Adrenal gland (tissue), 12 donors: Measurements from ENCODE around the gene MAGEB3. TPM values are rescaled to one million over a fixed set of nuclear protein-coding genes. Genes with fewer than 3 reads are reported as not detected.

Experiments
- DNase-seq, 7 donors: peaks; one replicate each; pipeline ENCODE4 v3.0.0-alpha.2; 2019 to 2020
- H3K27ac ChIP-seq, 5 donors: fragments of 200-600 bp; sonication (generic) in 4 of 5; 1 replicate in 3 of 5; 2 replicates in 2 of 5; pipeline versions ENCODE4 v1.5.1 to v1.8.0; 2016 to 2020; ENCODE audit warnings: mild to moderate bottlenecking in 1 of 5
- H3K27me3 ChIP-seq: fragments of 200-600 bp; 2 replicates; pipeline ENCODE4 v1.8.0; 2021
- H3K36me3 ChIP-seq, 2 donors: fragments of 200-600 bp; replicated peaks in 1 of 2; 1 replicate in 1 of 2; 2 replicates in 1 of 2; pipeline versions ENCODE4 v1.5.1 to v1.8.0; 2018 to 2022
- H3K4me1 ChIP-seq, 2 donors: fragments of 200-600 bp; replicated peaks in 1 of 2; 1 replicate in 1 of 2; 2 replicates in 1 of 2; pipeline versions ENCODE4 v1.5.1 to v1.8.0; 2018 to 2021
- H3K4me3 ChIP-seq, 4 donors: fragments of 200-600 bp; sonication (generic) in 3 of 4; one replicate each; pipeline ENCODE4 v1.5.1; 2016 to 2018
- H3K9me3 ChIP-seq, 3 donors: fragments of 200-600 bp; sonication (generic) in 1 of 3; replicated peaks in 1 of 3; 1 replicate in 2 of 3; 2 replicates in 1 of 3; pipeline versions ENCODE4 v1.5.1 to v1.8.0; 2016 to 2021
- POLR2A ChIP-seq, 2 donors: fragments of 450-650 bp; IDR thresholded peaks; one replicate each; pipeline ENCODE4 v1.6.1; 2017; ENCODE audit warnings: antibody characterized with exemption in 2 of 2, mild to moderate bottlenecking in 2 of 2, moderate library complexity in 1 of 2
- WGBS, 4 donors: extraction: QIAGEN DNeasy Blood & Tissue Kit in 2 of 4; methylation state at CpG; one replicate each; pipeline versions ENCODE4 v1.1.5 to v1.1.7; 2013 to 2017; 5-methylcytosine and 5-hydroxymethylcytosine counted together
- intact Hi-C, 2 donors: fragments of 100-400 bp; cut with DNase I; formaldehyde crosslinking; loops; one replicate each; pipeline versions ENCODE4 v1.14.1 to v1.15.0; 2022 to 2023
- polyA plus RNA-seq, 3 donors: library from polyadenylated mRNA; stranded (reverse); fragments of 200-250 nt in 2 of 3; fragments of 350-450 nt in 1 of 3; fragmentation: Illumina TruSeq in 1 of 3; extraction: RNeasy Lipid Tissue Mini Kit (QIAGEN cat#74804) in 1 of 3; gene quantifications; one replicate each; pipeline ENCODE4 v1.2.3, GENCODE V29; 2013 to 2014
- total RNA-seq, 9 donors: library from RNA; depleted of rRNA in 4 of 9; stranded (reverse); fragments of >200 nt in 4 of 9; fragments of 120-200 nt in 1 of 9; fragmentation: NEBNext Ultra II Directional in 1 of 9; extraction: Animal tissue kit (Norgen Biotek cat#: 25700) in 1 of 9; gene quantifications; one replicate each; pipeline versions ENCODE4 v1.1.0 to v1.2.4, GENCODE V29; 2013 to 2023
- TF ChIP-seq, protein P1 (sequence below), 6 experiments: fragments of 450-650 bp in 4 of 6; fragments of 200-600 bp in 2 of 6; sonication (generic) in 1 of 6; IDR thresholded peaks; 1 replicate in 5 of 6; 2 replicates in 1 of 6; pipeline versions ENCODE4 v1.5.1 to v1.8.0; 2016 to 2021; ENCODE audit warnings: antibody characterized with exemption in 6 of 6, mild to moderate bottlenecking in 2 of 6, moderate library complexity in 1 of 6
- donor health status: healthy with polysubstance abuse.
- donor health status: Bipolar disorder and iron deficiency.
- donor health status: DM: yes; HTN: yes; CAD: no.
- donor health status: DM: no; HTN: no; CAD: no.
- donor health status: DM: no; HTN: no; CAD: no.
- donor health status: DM: yes; HTN: yes; CAD: no.

MAGEB3 gene
- total and polyA plus RNA-seq, 12 donors: 0.03 to 0.71 TPM; not detected in 10

DNA sequence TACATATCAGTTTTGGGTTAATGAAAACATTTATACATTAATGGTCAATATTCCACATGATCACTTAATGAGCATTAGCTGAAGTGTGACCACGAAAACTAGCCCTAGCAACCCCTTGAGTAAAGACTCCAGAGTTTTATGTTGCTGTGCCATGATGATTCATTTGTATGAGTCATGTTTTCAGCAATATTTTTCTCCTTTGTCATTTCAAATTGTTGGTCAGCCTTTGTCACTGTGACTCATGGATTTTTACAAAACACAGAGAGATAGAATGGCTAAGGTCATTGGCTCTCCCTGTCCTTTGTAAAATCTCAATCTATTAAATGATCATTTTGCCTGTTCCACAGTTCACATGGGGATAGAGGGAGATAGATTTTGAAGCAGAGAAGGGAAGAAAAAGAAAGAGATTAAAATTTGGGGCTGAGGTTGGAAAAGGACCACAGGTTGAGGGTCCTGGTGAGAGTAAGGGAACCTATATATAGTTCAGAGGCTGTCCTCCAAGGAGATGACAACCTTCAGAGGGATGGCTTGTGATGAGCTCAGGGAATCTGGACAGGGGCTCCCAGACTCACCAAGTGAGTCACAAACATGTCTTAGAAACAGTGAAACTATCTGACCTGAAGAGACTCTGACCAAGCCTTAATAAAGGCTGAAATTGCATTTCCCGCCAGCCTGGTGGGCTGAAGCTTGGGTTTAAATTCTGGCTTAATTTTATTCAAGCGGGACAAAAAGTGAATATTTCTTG, 53.2 kb downstream of the MAGEB3 start:
- H3K36me3 ChIP-seq: no peaks in the 10 kb centered on the region
- intact Hi-C loops: no loop called here
- H3K27ac ChIP-seq: peak overlapping the region; percentile 30 to 77 (median 74)
- 52 to 68% (median 58%) methylated on average over 3 of the region's 3 CpGs for WGBS, 4 donors
- no peaks in the 10 kb centered on the region for H3K27me3 ChIP-seq
- H3K4me3 ChIP-seq: no peak overlapping the region
- peaks cover 7% of the 10 kb centered on the region in 2 donors for H3K4me1 ChIP-seq
- peak in 1 of 2 donors; percentile 23 for TF ChIP-seq POLR2A (IDR thresholded peaks at IDR 0.05)
- TF ChIP-seq, protein P1, sequence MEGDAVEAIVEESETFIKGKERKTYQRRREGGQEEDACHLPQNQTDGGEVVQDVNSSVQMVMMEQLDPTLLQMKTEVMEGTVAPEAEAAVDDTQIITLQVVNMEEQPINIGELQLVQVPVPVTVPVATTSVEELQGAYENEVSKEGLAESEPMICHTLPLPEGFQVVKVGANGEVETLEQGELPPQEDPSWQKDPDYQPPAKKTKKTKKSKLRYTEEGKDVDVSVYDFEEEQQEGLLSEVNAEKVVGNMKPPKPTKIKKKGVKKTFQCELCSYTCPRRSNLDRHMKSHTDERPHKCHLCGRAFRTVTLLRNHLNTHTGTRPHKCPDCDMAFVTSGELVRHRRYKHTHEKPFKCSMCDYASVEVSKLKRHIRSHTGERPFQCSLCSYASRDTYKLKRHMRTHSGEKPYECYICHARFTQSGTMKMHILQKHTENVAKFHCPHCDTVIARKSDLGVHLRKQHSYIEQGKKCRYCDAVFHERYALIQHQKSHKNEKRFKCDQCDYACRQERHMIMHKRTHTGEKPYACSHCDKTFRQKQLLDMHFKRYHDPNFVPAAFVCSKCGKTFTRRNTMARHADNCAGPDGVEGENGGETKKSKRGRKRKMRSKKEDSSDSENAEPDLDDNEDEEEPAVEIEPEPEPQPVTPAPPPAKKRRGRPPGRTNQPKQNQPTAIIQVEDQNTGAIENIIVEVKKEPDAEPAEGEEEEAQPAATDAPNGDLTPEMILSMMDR (IDR thresholded peaks at IDR 0.05): no peak
- DNase-seq: peak; percentile 26 to 64 (median 41)
- H3K9me3 ChIP-seq: no peaks in the 10 kb centered on the region

Other genes starting within 250 kb of the MAGEB3 start
- gene MAGEB2, start 15.1 kb upstream of the MAGEB3 start, total RNA-seq: under 1 TPM in 2 of 9 donors, not detected in 7; 0.14 to 0.19 TPM
- gene MAGEB2, start 15.1 kb upstream of the MAGEB3 start, polyA plus RNA-seq: not detected
- not detected for gene MAGEB4, start 11.3 kb downstream of the MAGEB3 start, total RNA-seq
- gene MAGEB4, start 11.3 kb downstream of the MAGEB3 start, polyA plus RNA-seq: not detected
- gene MAGEB1, start 16.5 kb downstream of the MAGEB3 start, total RNA-seq: not detected
- not detected for gene MAGEB1, start 16.5 kb downstream of the MAGEB3 start, polyA plus RNA-seq
- 10 to 100 TPM in 8 of 9 donors, 1 to 10 TPM in 1; 5.4 to 77.4 (median 45.1) TPM for gene NR0B1, start 78.7 kb downstream of the MAGEB3 start, total RNA-seq
- gene NR0B1, start 78.7 kb downstream of the MAGEB3 start, polyA plus RNA-seq: 10 to 100 TPM; 13.1 to 36.5 (median 29.1) TPM